ENCODE measurements around the gene XXYLT1.
A peak's percentile ranks its signal among the peaks of the same experiment; 100 is the strongest.

Gene XXYLT1

GRCh38 chr3:195114786-195115599 is 156.0 kb downstream of the XXYLT1 start:
- Histone ChIP-seq H3K36me3 (no peaks in the 10 kb centered on the region), H3K4me3 (no peak overlapping the region), H3K27me3 (no peaks in the 10 kb centered on the region), H3K9me3 (no peaks in the 10 kb centered on the region), H3K27ac (no peak overlapping the region), H3K4me1 (no peaks in the 10 kb centered on the region)
- intact Hi-C loops (cut with DNase I; ENCODE audit: low total_unique reads) = no loop called here
- DNase-seq = no peak
- TF ChIP-seq CTCF (IDR thresholded peaks at IDR 0.05) = no peak

- H3K4me3 ChIP-seq = no peak overlapping the region
- H3K27ac ChIP-seq = no peak overlapping the region
- no peaks in the 10 kb centered on the region for H3K9me3 ChIP-seq
- TF ChIP-seq CTCF (IDR thresholded peaks at IDR 0.05) = no peak
- H3K4me1 ChIP-seq = no peaks in the 10 kb centered on the region
- DNase-seq = peak in 1 of 2 donors; percentile 48
- H3K27me3 ChIP-seq = no peaks in the 10 kb centered on the region
- intact Hi-C loops (cut with DNase I; ENCODE audit: low total_unique reads) = no loop called here
- H3K36me3 ChIP-seq = no peaks in the 10 kb centered on the region
Observed at GRCh38 chr3:195113536-195114425, 157.2 kb downstream of the XXYLT1 start.

GRCh38 chr3:195113048-195113447 is 157.9 kb downstream of the XXYLT1 start:
- intact Hi-C loops (cut with DNase I; ENCODE audit: low total_unique reads) = no loop called here
- Histone ChIP-seq H3K27ac (no peak overlapping the region), H3K36me3 (no peaks in the 10 kb centered on the region), H3K4me1 (no peaks in the 10 kb centered on the region), H3K27me3 (no peaks in the 10 kb centered on the region), H3K9me3 (no peaks in the 10 kb centered on the region), H3K4me3 (no peak overlapping the region)
- no peak for TF ChIP-seq CTCF (IDR thresholded peaks at IDR 0.05)
- DNase-seq = peak in 1 of 2 donors; percentile 29

- H3K4me3 ChIP-seq = no peak overlapping the region
- peak in 1 of 2 donors; percentile 28 for DNase-seq
- H3K27me3 ChIP-seq = no peaks in the 10 kb centered on the region
- no peaks in the 10 kb centered on the region for H3K9me3 ChIP-seq
- no peak overlapping the region for H3K27ac ChIP-seq
- no peak for TF ChIP-seq CTCF (IDR thresholded peaks at IDR 0.05)
- H3K36me3 ChIP-seq = no peaks in the 10 kb centered on the region
- intact Hi-C loops (cut with DNase I; ENCODE audit: low total_unique reads) = no loop called here
- H3K4me1 ChIP-seq = no peaks in the 10 kb centered on the region
Observed at GRCh38 chr3:195112361-195112791, 158.6 kb downstream of the XXYLT1 start.

DNA sequence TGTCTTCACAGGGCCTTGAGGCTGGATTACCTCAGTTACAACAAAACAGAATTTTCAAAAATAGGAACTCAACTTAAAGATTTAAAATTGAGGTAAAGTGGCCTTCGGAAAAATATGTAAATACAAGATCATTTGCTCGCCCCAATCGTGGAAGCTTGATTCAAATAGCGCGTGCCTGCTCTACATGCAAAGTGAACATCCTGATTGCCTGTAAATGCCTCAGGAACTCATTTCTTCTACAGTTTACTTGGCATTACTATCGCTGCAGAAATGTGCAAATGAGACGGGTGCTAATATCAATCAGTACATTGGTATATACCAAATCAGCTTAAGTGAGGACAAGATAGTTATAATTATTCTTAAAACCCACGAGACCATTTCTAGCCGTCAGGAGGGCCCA is 159.2 kb downstream of the XXYLT1 start:
- intact Hi-C loops (cut with DNase I; ENCODE audit: low total_unique reads) = no loop called here

More for the DNA sequence above, 159.2 kb downstream of the XXYLT1 start:
- H3K9me3 ChIP-seq = no peaks in the 10 kb centered on the region
- H3K27ac ChIP-seq = no peak overlapping the region
- H3K36me3 ChIP-seq = no peaks in the 10 kb centered on the region
- H3K27me3 ChIP-seq = no peaks in the 10 kb centered on the region
- peak in 1 of 2 donors; percentile 3 for DNase-seq
- H3K4me1 ChIP-seq = no peaks in the 10 kb centered on the region
- no peak for TF ChIP-seq CTCF (IDR thresholded peaks at IDR 0.05)
- H3K4me3 ChIP-seq = no peak overlapping the region

Measured in tibial artery (tissue), 4 donors.